Stimulated activated CD8-positive, alpha-beta memory T cell treated with anti-CD3 and anti-CD28 coated beads, Interleukin-15, amount 100 ng/mL, for 4 hours (primary cell): ENCODE measurements around the gene TAS2R19.

Experiments
- DNase-seq, 2 donors: peaks; one replicate each; pipeline ENCODE4 v3.0.0-alpha.2; 2020; ENCODE audit warnings: low read depth in 2 of 2

The TAS2R19 gene

DNA sequence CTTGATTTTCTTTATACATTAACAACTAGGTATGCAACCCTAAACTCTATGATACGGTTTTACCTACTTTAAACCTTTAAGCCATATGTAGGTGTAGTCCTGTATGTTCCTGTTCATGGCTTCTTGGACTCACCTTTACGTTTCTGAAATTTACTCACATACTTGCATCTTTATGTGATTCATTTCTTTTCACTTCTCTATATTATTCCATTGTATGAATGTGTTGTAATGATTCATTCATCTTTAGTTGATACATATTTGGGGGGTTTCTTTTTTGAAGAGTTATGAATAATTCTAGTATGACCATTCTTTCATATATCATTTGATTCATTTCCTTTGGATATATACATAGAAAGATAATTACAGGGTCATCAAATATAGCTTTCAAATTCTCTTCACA, 33.3 kb downstream of the TAS2R19 start:
- DNase-seq, result no peak

DNA sequence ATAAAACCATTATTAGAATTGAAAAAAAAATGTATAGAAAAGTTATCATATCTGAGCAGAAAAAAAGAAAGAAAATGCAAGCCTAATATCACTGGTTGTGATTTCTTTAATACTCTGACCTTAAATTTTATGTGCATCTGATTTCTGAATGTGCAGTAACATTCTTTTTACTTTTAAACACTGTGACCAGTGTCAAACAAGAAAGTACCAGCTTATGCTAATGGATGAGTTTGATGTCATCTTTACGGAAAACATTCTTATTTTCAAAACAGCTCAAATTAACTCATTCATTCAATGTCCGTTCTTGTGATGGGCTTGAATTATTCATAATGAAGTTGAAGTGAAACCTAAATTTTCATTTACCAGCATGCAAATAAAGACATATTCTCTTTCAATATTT, 35.6 kb downstream of the TAS2R19 start, which contains the start of gene TAS2R50:
TAS2R50 (minus strand) TSS at position 101 of the 400 bp plus-strand sequence; CDS start at position 49, 52 bp downstream.
- DNase-seq, result no peak

DNA sequence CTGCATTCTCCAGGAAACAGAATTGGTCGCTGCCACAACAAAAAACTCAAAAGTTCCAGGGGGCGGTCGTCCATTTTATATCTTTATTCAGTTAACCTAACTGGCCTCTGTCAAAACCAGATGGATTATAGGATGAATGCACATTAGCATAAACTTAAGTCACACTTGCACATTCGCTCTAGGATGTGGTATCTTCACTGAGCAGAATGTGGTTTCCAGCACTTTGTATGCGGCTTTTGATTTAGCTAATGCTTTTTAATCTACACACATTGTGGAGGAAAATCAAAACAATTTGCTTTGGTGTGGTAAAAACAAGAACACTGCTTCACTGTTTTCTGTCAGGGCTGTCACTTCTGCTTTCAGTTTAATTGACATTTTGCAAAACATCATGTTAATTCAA, 40.2 kb downstream of the TAS2R19 start:
- DNase-seq, result peak in 1 of 2 donors; percentile 21

DNA sequence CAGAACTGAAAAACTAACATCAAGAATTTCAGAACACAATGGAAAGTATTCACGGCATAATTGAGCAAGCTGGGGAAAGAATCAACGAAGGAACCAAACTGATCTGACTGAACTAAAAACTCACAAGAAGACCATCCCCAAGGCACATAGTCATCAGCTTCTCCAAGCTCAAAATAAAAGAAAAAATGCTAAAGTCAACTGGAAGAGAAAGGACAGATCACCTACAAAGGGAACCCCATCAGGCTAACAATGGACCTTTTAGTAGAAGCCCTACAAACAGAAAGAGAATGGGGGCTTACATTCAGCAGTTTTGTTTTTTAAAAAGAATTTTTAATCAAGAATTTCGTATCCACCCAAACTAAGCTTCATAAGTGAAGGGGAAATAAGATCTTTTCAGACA, 47.5 kb downstream of the TAS2R19 start:
- DNase-seq, result no peak
